HepG2 (cell line): ENCODE data around the gene SHC3. TPM values are rescaled to one million over a fixed set of nuclear protein-coding genes. Genes with fewer than 3 reads are reported as not detected.

Experiments
- ATAC-seq: fragments of 200-7000 bp; cut with Tn5 transposase; 3 replicates; pipeline ENCODE4 v1.9.1; 2020; ENCODE audit warnings: mild to moderate bottlenecking, moderate library complexity
- BruUV-seq: library from RNA; stranded (reverse); fragments of 400-500 nt; replicated peaks from 2 replicates; lab custom pipeline; 2021; lab: Mats Ljungman, UMichigan
- CTCF ChIA-PET: fragments of 300-600 bp; formaldehyde crosslinking; extraction: SDS; loops from one replicate; lab custom pipeline; 2021; ENCODE audit warnings: low total read pairs, inconsistent platforms, low intra/inter-chr PET ratio; lab: Yijun Ruan, JAX
- POLR2A ChIA-PET: fragments of 350-600 bp; sonication (Branson Sonifier 250); formaldehyde crosslinking; loops from one replicate; lab custom pipeline; 2020; ENCODE audit warnings: antibody characterized with exemption, inconsistent platforms; lab: Yijun Ruan, JAX
- DNase-seq: peaks from one replicate; pipeline ENCODE4 v3.0.0-alpha.2; 2015; ENCODE audit warnings: low spot score
- FAIRE-seq: peaks from 3 replicates; lab custom pipeline; 2011; peaks lifted over from hg19 to GRCh38; lab: Jason Lieb, UNC
- H2AFZ ChIP-seq: one replicate; pipeline ENCODE4 v1.6.1; 2011; ENCODE audit warnings: low read length, inconsistent platforms
- H3K27ac ChIP-seq: fragments of 300-600 bp; 3 replicates; pipeline ENCODE4 v1.8.0; 2011; ENCODE audit warnings: mixed run types, mild to moderate bottlenecking, mixed read lengths, low read length, inconsistent platforms; ENCODE audit not compliant: insufficient read depth; ENCODE audit errors: extremely low read length
- H3K27me3 ChIP-seq, 2 experiments: fragments of 200-600 bp in 1 of 2; 2 replicates in 1 of 2; 3 replicates in 1 of 2; pipeline versions ENCODE4 v1.6.0 to v1.8.0; 2011; ENCODE audit warnings: low read length in 2 of 2, mild to moderate bottlenecking in 2 of 2, moderate library complexity in 2 of 2, inconsistent platforms in 1 of 2; ENCODE audit not compliant: insufficient read depth in 2 of 2, control insufficient read depth in 1 of 2
- H3K36me3 ChIP-seq, 2 experiments: fragments of 200-600 bp in 1 of 2; replicated peaks in 1 of 2; 2 replicates in 1 of 2; 3 replicates in 1 of 2; pipeline versions ENCODE4 v1.5.1 to v1.8.0; 2011; ENCODE audit warnings: low read length in 2 of 2, inconsistent platforms in 1 of 2; ENCODE audit not compliant: insufficient read depth in 2 of 2, control insufficient read depth in 1 of 2
- H3K4me1 ChIP-seq: 2 replicates; pipeline ENCODE4 v1.5.1; 2012; ENCODE audit warnings: low read length, inconsistent platforms; ENCODE audit not compliant: insufficient read depth
- H3K4me2 ChIP-seq: 2 replicates; pipeline ENCODE4 v1.6.0; 2011; ENCODE audit warnings: low read depth, low read length, inconsistent platforms
- H3K4me3 ChIP-seq, 3 experiments: fragments of 200-600 bp in 1 of 3; sonication (generic), shearing (Covaris generic) in 1 of 3; replicated peaks in 1 of 3; 2 replicates each; pipeline ENCODE4 v1.5.1; 2011 to 2016; ENCODE audit warnings: low read length in 3 of 3, inconsistent platforms in 2 of 3, low read depth in 2 of 3, mild to moderate bottlenecking in 2 of 3, control low read depth in 1 of 3, mixed read lengths in 1 of 3; ENCODE audit not compliant: insufficient read depth in 1 of 3
- H3K79me2 ChIP-seq: one replicate; pipeline ENCODE4 v1.6.1; 2011; ENCODE audit warnings: low read length, inconsistent platforms; ENCODE audit not compliant: insufficient read depth
- H3K9ac ChIP-seq: 2 replicates; pipeline ENCODE4 v1.6.0; 2011; ENCODE audit warnings: mild to moderate bottlenecking, low read depth, low read length, inconsistent platforms; ENCODE audit not compliant: insufficient read depth
- H3K9me3 ChIP-seq: 2 replicates; pipeline ENCODE4 v1.5.1; 2012; ENCODE audit warnings: mild to moderate bottlenecking, low read length
- H4K20me1 ChIP-seq: 2 replicates; pipeline ENCODE4 v1.6.0; 2011; ENCODE audit warnings: inconsistent platforms, mild to moderate bottlenecking, low read length, moderate library complexity; ENCODE audit not compliant: insufficient read depth
- GABPB1 ChIP-seq: IDR thresholded peaks from 2 replicates; pipeline ENCODE4 v1.6.1; 2016; ENCODE audit warnings: mild to moderate bottlenecking, missing genetic modification reagents, moderate library complexity, missing compliant biosample characterization
- HMG20B ChIP-seq: conservative IDR thresholded peaks from 2 replicates; pipeline ENCODE4 v1.6.1; 2016; ENCODE audit warnings: missing genetic modification reagents, missing compliant biosample characterization
- JUND ChIP-seq: sonication (generic); formaldehyde crosslinking; IDR thresholded peaks from 2 replicates; pipeline ENCODE4 v1.8.0; 2022; ENCODE audit warnings: mild to moderate bottlenecking, missing genetic modification reagents
- MAFF ChIP-seq: IDR thresholded peaks from 2 replicates; pipeline ENCODE4 v1.6.1; 2011; ENCODE audit warnings: low read depth, low read length, improper control_type of control experiment
- MXI1 ChIP-seq: IDR thresholded peaks from 3 replicates; pipeline ENCODE4 v1.6.1; 2012; ENCODE audit warnings: low read depth, low read length, inconsistent platforms, borderline replicate concordance
- ZNF430 ChIP-seq: sonication (generic); formaldehyde crosslinking; IDR thresholded peaks from 2 replicates; pipeline ENCODE4 v1.9.0; 2021; ENCODE audit warnings: mild to moderate bottlenecking, missing genetic modification reagents
- ZNF564 ChIP-seq: sonication (generic); formaldehyde crosslinking; IDR thresholded peaks from 2 replicates; pipeline ENCODE4 v1.8.1; 2023; ENCODE audit warnings: mild to moderate bottlenecking, missing genetic modification reagents
- WGBS: methylation state at CpG from one replicate; pipeline ENCODE4 v1.1.6; 2017; ENCODE audit warnings: low lambda C conversion rate; 5-methylcytosine and 5-hydroxymethylcytosine counted together
- in situ Hi-C: cut with HindIII; loops from 2 replicates; pipeline ENCODE4 v1.10.0; 2017; ENCODE audit warnings: low pct_unique_long_range_greater_than_20kb; ENCODE audit not compliant: extremely low pct_ligation_motif_present
- intact Hi-C: fragments of 100-400 bp; cut with micrococcal nuclease; formaldehyde crosslinking; loops from one replicate; pipeline ENCODE4 v1.10.0; 2022; ENCODE audit not compliant: unreplicated experiment
- polyA plus RNA-seq, 8 experiments: library from polyadenylated mRNA; depleted of rRNA in 3 of 8; stranded (reverse) in 7 of 8; unstranded in 1 of 8; fragments of >200 nt; fragmentation: Illumina TruSeq in 4 of 8; extraction: Trizol in 4 of 8; gene quantifications; 2 replicates each; pipeline versions ENCODE4 v1.2.1 to v1.2.3, GENCODE V29; 2011 to 2016; ENCODE audit warnings: low read depth in 4 of 8, missing spikeins in 1 of 8, mixed read lengths in 1 of 8; ENCODE audit not compliant: insufficient read depth in 1 of 8
- total RNA-seq, 5 experiments: library from RNA; depleted of rRNA; stranded (reverse); fragments of >200 nt; fragmentation: Illumina TruSeq; extraction: Trizol; gene quantifications; 2 replicates each; pipeline ENCODE4 v1.2.3, GENCODE V29; 2016; ENCODE audit warnings: low read depth in 1 of 5
- TF ChIP-seq, protein P1 (sequence below): sonication (generic); formaldehyde crosslinking; IDR thresholded peaks from 2 replicates; pipeline ENCODE4 v1.4.0; 2020; ENCODE audit warnings: mild to moderate bottlenecking, missing genetic modification reagents
- TF ChIP-seq, protein P2 (sequence below): fragments of 450-650 bp; IDR thresholded peaks from 2 replicates; pipeline ENCODE4 v1.6.1; 2017; ENCODE audit warnings: mild to moderate bottlenecking
- TF ChIP-seq, protein P3 (sequence below): fragments of 450-650 bp; IDR thresholded peaks from 2 replicates; pipeline ENCODE4 v1.6.1; 2016
- TF ChIP-seq, protein P4 (sequence below): sonication (generic); formaldehyde crosslinking; IDR thresholded peaks from 2 replicates; pipeline ENCODE4 v1.4.0; 2020; ENCODE audit warnings: mild to moderate bottlenecking, missing genetic modification reagents
- TF ChIP-seq, protein P5 (sequence below): sonication (generic); formaldehyde crosslinking; conservative IDR thresholded peaks from 2 replicates; pipeline ENCODE4 v1.4.0; 2020; ENCODE audit warnings: missing genetic modification reagents
- TF ChIP-seq, protein P6 (sequence below): IDR thresholded peaks from 2 replicates; pipeline ENCODE4 v1.6.1; 2016; ENCODE audit warnings: control low read depth

Gene SHC3
- total and polyA plus RNA-seq, 2 of the 13 experiments (the other 11 are each of a cell fraction or from before 2014, with no cell fraction given): 0.09 to 0.89 TPM

DNA sequence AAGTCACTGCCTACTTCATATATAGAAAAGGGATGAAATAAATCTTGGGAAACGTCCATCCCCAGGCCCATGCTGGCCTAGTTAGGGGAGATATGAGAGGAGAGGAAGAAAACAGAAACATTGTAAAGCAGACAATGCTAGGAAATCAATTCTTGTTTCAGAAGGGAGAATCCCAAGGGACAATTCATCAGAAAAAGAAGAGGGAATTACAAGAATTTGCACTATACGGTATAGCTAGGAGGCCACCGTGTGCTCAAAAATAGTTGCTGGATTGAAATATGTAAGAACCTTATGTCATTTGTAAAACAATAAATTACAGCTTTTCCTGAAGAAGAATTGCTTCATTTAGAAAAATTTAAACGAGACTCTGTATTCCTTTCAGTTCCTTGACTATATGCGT, 8.3 kb upstream of the SHC3 start:
- no peaks in the 10 kb centered on the region for H4K20me1 ChIP-seq
- no peak overlapping the region for H3K9ac ChIP-seq
- no peaks in the 10 kb centered on the region for H3K9me3 ChIP-seq
- H3K27ac ChIP-seq: no peak overlapping the region
- BruUV-seq: no TSS peak
- intact Hi-C loops: no loop called here
- DNase-seq (no peak), FAIRE-seq (no peak)
- H3K4me2 ChIP-seq: no peak overlapping the region
- H3K36me3 ChIP-seq: no peaks in the 10 kb centered on the region
- WGBS: 54% methylated on average over 5 of the region's 5 CpGs
- no peaks in the 10 kb centered on the region for H3K27me3 ChIP-seq
- H3K4me1 ChIP-seq: peaks cover 11% of the 10 kb centered on the region
- H3K4me3 ChIP-seq: no peak overlapping the region
- no peak overlapping the region for H2AFZ ChIP-seq
- CTCF ChIA-PET: no interaction called here
- TF ChIP-seq JUND: no peak
- TF ChIP-seq, protein P1, sequence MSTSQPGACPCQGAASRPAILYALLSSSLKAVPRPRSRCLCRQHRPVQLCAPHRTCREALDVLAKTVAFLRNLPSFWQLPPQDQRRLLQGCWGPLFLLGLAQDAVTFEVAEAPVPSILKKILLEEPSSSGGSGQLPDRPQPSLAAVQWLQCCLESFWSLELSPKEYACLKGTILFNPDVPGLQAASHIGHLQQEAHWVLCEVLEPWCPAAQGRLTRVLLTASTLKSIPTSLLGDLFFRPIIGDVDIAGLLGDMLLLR: no peak
- TF ChIP-seq, protein P2, sequence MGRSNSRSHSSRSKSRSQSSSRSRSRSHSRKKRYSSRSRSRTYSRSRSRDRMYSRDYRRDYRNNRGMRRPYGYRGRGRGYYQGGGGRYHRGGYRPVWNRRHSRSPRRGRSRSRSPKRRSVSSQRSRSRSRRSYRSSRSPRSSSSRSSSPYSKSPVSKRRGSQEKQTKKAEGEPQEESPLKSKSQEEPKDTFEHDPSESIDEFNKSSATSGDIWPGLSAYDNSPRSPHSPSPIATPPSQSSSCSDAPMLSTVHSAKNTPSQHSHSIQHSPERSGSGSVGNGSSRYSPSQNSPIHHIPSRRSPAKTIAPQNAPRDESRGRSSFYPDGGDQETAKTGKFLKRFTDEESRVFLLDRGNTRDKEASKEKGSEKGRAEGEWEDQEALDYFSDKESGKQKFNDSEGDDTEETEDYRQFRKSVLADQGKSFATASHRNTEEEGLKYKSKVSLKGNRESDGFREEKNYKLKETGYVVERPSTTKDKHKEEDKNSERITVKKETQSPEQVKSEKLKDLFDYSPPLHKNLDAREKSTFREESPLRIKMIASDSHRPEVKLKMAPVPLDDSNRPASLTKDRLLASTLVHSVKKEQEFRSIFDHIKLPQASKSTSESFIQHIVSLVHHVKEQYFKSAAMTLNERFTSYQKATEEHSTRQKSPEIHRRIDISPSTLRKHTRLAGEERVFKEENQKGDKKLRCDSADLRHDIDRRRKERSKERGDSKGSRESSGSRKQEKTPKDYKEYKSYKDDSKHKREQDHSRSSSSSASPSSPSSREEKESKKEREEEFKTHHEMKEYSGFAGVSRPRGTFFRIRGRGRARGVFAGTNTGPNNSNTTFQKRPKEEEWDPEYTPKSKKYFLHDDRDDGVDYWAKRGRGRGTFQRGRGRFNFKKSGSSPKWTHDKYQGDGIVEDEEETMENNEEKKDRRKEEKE: no peak
- no peak for TF ChIP-seq HMG20B (CRISPR knock-in tag)
- TF ChIP-seq ZNF430 (CRISPR knock-in tag): no peak
- no peak for TF ChIP-seq GABPB1
- no peak for TF ChIP-seq MXI1
- TF ChIP-seq MAFF: no peak
- TF ChIP-seq, protein P3, sequence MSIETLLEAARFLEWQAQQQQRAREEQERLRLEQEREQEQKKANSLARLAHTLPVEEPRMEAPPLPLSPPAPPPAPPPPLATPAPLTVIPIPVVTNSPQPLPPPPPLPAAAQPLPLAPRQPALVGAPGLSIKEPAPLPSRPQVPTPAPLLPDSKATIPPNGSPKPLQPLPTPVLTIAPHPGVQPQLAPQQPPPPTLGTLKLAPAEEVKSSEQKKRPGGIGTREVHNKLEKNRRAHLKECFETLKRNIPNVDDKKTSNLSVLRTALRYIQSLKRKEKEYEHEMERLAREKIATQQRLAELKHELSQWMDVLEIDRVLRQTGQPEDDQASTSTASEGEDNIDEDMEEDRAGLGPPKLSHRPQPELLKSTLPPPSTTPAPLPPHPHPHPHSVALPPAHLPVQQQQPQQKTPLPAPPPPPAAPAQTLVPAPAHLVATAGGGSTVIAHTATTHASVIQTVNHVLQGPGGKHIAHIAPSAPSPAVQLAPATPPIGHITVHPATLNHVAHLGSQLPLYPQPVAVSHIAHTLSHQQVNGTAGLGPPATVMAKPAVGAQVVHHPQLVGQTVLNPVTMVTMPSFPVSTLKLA: no peak
- TF ChIP-seq, protein P4, sequence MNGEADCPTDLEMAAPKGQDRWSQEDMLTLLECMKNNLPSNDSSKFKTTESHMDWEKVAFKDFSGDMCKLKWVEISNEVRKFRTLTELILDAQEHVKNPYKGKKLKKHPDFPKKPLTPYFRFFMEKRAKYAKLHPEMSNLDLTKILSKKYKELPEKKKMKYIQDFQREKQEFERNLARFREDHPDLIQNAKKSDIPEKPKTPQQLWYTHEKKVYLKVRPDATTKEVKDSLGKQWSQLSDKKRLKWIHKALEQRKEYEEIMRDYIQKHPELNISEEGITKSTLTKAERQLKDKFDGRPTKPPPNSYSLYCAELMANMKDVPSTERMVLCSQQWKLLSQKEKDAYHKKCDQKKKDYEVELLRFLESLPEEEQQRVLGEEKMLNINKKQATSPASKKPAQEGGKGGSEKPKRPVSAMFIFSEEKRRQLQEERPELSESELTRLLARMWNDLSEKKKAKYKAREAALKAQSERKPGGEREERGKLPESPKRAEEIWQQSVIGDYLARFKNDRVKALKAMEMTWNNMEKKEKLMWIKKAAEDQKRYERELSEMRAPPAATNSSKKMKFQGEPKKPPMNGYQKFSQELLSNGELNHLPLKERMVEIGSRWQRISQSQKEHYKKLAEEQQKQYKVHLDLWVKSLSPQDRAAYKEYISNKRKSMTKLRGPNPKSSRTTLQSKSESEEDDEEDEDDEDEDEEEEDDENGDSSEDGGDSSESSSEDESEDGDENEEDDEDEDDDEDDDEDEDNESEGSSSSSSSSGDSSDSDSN (CRISPR knock-in tag): no peak
- TF ChIP-seq ZNF564 (CRISPR knock-in tag): no peak
- TF ChIP-seq, protein P5, sequence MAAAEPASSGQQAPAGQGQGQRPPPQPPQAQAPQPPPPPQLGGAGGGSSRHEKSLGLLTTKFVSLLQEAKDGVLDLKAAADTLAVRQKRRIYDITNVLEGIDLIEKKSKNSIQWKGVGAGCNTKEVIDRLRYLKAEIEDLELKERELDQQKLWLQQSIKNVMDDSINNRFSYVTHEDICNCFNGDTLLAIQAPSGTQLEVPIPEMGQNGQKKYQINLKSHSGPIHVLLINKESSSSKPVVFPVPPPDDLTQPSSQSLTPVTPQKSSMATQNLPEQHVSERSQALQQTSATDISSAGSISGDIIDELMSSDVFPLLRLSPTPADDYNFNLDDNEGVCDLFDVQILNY: no peak
- TF ChIP-seq, protein P6, sequence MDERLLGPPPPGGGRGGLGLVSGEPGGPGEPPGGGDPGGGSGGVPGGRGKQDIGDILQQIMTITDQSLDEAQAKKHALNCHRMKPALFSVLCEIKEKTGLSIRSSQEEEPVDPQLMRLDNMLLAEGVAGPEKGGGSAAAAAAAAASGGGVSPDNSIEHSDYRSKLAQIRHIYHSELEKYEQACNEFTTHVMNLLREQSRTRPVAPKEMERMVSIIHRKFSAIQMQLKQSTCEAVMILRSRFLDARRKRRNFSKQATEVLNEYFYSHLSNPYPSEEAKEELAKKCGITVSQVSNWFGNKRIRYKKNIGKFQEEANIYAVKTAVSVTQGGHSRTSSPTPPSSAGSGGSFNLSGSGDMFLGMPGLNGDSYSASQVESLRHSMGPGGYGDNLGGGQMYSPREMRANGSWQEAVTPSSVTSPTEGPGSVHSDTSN (CRISPR knock-in tag): no peak
- TF ChIP-seq, all 625 proteins: peak for 0
- no peak for ATAC-seq
- H3K79me2 ChIP-seq: no peaks in the 10 kb centered on the region
- in situ Hi-C loops: no loop called here
- POLR2A ChIA-PET: no interaction called here
